Osteoblast (primary cell): Measurements from ENCODE around the gene NOXA1. TPM values are rescaled to one million over a fixed set of nuclear protein-coding genes. Genes with fewer than 3 reads are reported as not detected.
"Not testable (repeated sequence)": the region's sequence is repeated elsewhere in the genome, so short reads cannot be mapped to it uniquely, and the experiment has no call there.

Experiments
- DNase-seq: peaks from one replicate; pipeline ENCODE4 v3.0.0; 2011; ENCODE audit warnings: low spot score, mixed read lengths; ENCODE audit not compliant: insufficient read length; ENCODE audit errors: missing footprints
- H2AFZ ChIP-seq: 2 replicates; pipeline ENCODE4 v1.6.0; 2011; ENCODE audit warnings: mild to moderate bottlenecking, low read length
- H3K27ac ChIP-seq: 2 replicates; pipeline ENCODE4 v1.5.1; 2011; ENCODE audit warnings: mild to moderate bottlenecking, low read depth, low read length, moderate library complexity
- H3K27me3 ChIP-seq: 2 replicates; pipeline ENCODE4 v1.6.0; 2012; ENCODE audit warnings: mild to moderate bottlenecking, control low read depth, inconsistent platforms, low read length, moderate library complexity; ENCODE audit not compliant: insufficient read depth
- H3K36me3 ChIP-seq: 2 replicates; pipeline ENCODE4 v1.5.1; 2011; ENCODE audit warnings: mild to moderate bottlenecking, low read length, control low read depth, moderate library complexity; ENCODE audit not compliant: insufficient read depth
- H3K4me1 ChIP-seq: 2 replicates; pipeline ENCODE4 v1.5.1; 2011; ENCODE audit warnings: mild to moderate bottlenecking, low read length, control low read depth, moderate library complexity; ENCODE audit not compliant: insufficient read depth
- H3K4me2 ChIP-seq: 2 replicates; pipeline ENCODE4 v1.6.0; 2011; ENCODE audit warnings: mild to moderate bottlenecking, low read length; ENCODE audit not compliant: insufficient read depth
- H3K4me3 ChIP-seq: fragments of 200-600 bp; sonication (generic); 3 replicates; pipeline ENCODE4 v1.5.1; 2012; ENCODE audit warnings: mild to moderate bottlenecking, low read length, inconsistent platforms; ENCODE audit not compliant: insufficient read depth
- H3K79me2 ChIP-seq: 2 replicates; pipeline ENCODE4 v1.6.0; 2012; ENCODE audit warnings: mild to moderate bottlenecking, low read length, control low read depth, inconsistent platforms; ENCODE audit not compliant: insufficient read depth
- H3K9me3 ChIP-seq: 2 replicates; pipeline ENCODE4 v1.5.1; 2011; ENCODE audit warnings: low read depth, low read length, control low read depth
- H4K20me1 ChIP-seq: 2 replicates; pipeline ENCODE4 v1.6.0; 2012; ENCODE audit warnings: mild to moderate bottlenecking, low read length, control low read depth; ENCODE audit not compliant: insufficient read depth
- total RNA-seq: library from RNA; depleted of rRNA; stranded (reverse); fragments of >200 nt; gene quantifications from 2 replicates; pipeline ENCODE4 v1.2.3, GENCODE V29; 2012
- TF ChIP-seq, protein P1 (sequence below): IDR thresholded peaks from 2 replicates; pipeline ENCODE4 v1.5.1; 2011; ENCODE audit warnings: mild to moderate bottlenecking, low read depth, low read length, moderate library complexity; ENCODE audit errors: extremely low read depth

The NOXA1 gene
- total RNA-seq, 1 donor, result 0.36 TPM

DNA sequence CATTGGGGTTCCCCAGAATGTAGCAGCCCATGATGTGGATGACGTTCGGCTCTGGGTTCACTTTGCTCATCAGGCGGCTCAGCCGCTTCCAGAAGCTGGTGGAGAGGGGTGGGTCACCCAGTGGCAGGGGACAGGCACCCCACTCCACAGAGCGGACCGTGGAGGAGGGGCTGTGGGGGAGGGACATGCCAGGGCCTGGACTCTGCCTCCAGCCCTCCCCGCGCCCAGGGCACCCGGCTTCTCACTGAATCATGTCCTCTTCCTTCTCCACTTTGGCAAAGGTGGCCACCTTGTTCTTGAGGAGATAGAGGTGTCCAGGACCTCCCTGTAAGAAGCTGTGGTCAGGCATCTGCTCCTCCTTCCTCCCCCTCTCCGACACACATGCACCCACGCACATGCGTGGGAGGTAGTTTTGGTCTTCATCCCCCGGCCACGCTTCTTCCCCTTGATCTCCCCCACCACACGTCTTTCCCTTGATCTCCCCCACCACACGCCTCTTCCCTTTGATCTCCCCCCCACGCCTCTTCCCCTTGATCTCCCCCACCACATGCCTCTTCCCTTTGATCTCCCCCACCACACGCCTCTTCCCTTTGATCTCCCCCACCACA is 26.8 kb downstream of the NOXA1 start:
- Histone ChIP-seq H3K36me3 (peaks cover 15% of the 10 kb centered on the region), H4K20me1 (peaks cover 17% of the 10 kb centered on the region), H3K4me2 (no peak overlapping the region), H3K79me2 (no peaks in the 10 kb centered on the region), H3K27me3 (no peaks in the 10 kb centered on the region), H2AFZ (no peak overlapping the region), H3K4me1 (no peaks in the 10 kb centered on the region), H3K9me3 (no peaks in the 10 kb centered on the region), H3K4me3 (no peak overlapping the region), H3K27ac (no peak overlapping the region)
- TF ChIP-seq, protein P1, sequence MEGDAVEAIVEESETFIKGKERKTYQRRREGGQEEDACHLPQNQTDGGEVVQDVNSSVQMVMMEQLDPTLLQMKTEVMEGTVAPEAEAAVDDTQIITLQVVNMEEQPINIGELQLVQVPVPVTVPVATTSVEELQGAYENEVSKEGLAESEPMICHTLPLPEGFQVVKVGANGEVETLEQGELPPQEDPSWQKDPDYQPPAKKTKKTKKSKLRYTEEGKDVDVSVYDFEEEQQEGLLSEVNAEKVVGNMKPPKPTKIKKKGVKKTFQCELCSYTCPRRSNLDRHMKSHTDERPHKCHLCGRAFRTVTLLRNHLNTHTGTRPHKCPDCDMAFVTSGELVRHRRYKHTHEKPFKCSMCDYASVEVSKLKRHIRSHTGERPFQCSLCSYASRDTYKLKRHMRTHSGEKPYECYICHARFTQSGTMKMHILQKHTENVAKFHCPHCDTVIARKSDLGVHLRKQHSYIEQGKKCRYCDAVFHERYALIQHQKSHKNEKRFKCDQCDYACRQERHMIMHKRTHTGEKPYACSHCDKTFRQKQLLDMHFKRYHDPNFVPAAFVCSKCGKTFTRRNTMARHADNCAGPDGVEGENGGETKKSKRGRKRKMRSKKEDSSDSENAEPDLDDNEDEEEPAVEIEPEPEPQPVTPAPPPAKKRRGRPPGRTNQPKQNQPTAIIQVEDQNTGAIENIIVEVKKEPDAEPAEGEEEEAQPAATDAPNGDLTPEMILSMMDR, result no peak
- peak; percentile 69 for DNase-seq

- H3K36me3 ChIP-seq, result peaks cover 18% of the 10 kb centered on the region
- not testable (repeated sequence) for H3K9me3 ChIP-seq, H3K79me2 ChIP-seq
Observed at GRCh38 chr9:137450539-137451222, 27.5 kb downstream of the NOXA1 start.

GRCh38 chr9:137451264-137452005 is 28.2 kb downstream of the NOXA1 start:
- H4K20me1 ChIP-seq, result peaks cover 24% of the 10 kb centered on the region
- not testable (repeated sequence) for H3K79me2 ChIP-seq, DNase-seq, H3K4me3 ChIP-seq, H3K4me2 ChIP-seq, H2AFZ ChIP-seq, H3K27me3 ChIP-seq, H3K27ac ChIP-seq, H3K4me1 ChIP-seq, H3K9me3 ChIP-seq
- H3K36me3 ChIP-seq, result peaks cover 18% of the 10 kb centered on the region

More at GRCh38 chr9:137450539-137451222, 27.5 kb downstream of the NOXA1 start:
- not testable (repeated sequence) for H3K4me3 ChIP-seq, H3K4me1 ChIP-seq, H3K4me2 ChIP-seq, H3K27ac ChIP-seq, H2AFZ ChIP-seq, H3K27me3 ChIP-seq
- H4K20me1 ChIP-seq, result peaks cover 23% of the 10 kb centered on the region
- peak; percentile 29 for DNase-seq

DNA sequence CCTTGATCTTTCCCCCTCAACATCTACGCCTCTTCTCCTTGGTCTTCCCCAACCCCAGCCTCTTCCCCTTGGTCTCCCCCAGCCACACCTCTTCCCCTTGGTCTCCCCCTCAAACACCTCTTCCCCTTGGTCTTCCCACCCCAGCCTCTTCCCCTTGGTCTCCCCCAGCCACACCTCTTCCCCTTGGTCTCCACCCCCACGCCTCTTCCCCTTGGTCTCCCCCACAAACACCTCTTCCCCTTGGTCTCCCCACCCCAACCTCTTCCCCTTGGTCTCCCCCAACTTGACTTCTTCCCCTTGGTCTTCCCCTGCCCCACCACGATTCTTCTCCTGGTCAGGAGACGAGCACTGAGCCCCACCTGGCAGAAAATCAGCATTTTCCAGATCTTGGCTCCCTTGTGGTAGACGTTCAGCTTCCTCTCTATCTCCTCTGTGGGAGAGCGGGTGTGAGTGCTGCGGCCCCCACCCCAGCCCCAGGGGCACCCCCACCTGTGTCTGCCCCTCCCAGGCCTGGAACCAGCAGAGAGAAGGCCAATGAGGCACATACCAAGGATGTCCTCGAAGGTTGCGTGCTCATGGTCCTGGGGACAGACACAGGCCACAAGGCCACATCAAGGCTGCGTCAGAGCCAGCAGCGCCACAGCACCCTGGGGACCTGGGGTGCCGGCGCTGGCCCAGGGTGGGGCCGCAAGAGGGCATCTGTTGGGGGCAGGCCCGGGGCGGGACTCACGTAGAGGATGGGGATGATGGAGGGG is 29.0 kb downstream of the NOXA1 start:
- Histone ChIP-seq H3K27me3 (no peaks in the 10 kb centered on the region), H3K4me3 (no peak overlapping the region), H3K4me2 (no peak overlapping the region), H3K27ac (no peak overlapping the region), H4K20me1 (peaks cover 30% of the 10 kb centered on the region), H3K79me2 (no peaks in the 10 kb centered on the region), H3K4me1 (peaks cover 15% of the 10 kb centered on the region), H2AFZ (no peak overlapping the region), H3K36me3 (peaks cover 22% of the 10 kb centered on the region), H3K9me3 (no peaks in the 10 kb centered on the region)
- TF ChIP-seq, protein P1, result no peak
- peak; percentile 25 for DNase-seq
